Measurements from ENCODE around the gene VWF.

Gene VWF

DNA sequence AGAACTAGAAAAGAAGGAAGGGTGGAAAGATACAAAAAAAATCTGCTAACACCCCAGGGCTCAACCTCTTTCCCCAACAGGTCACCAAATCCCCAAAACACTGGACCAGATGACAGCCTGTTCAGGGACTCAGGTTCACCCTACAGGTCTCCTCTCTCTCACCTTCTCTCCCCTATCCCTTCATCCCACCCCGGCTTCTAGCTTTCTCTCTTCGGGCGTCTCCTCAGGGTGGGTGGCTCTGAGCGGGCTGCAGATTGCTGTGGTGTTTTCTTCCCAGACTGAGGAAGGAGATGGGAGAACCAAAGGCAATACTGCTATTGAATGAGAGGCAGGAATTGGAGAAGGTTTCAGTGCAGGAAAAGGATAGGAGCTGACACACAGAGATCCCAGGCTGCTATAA is 218.7 kb downstream of the VWF start:
- DNase-seq, result no peak

DNA sequence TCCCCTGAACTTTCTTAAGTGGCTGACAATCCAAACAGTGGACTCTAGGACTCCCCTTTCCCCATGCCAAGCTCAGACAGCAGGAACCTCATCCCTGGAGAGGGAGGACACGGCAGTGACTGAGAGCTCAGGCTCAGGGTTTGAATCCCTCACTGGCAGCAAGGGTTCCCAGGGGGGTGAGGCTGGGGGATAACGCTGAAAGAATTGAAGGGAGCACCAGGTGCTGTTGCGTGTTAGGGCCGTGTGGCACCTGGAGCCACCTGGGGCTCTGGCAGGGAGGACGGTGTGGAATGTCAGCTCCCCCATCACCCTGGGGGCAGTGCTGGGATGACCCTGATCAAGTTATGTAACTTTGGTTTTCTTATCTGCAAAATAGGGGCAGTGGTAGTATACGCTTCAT is 219.5 kb downstream of the VWF start:
- no peak for DNase-seq

GRCh38 chr12:5904441-5904840 is 220.0 kb downstream of the VWF start:
- no peak for DNase-seq

- DNase-seq, result no peak
Measured at GRCh38 chr12:5902736-5903135, 221.7 kb downstream of the VWF start.

GRCh38 chr12:5901416-5901815 is 223.1 kb downstream of the VWF start:
- DNase-seq, result no peak

GRCh38 chr12:5900533-5901205 is 223.8 kb downstream of the VWF start:
- DNase-seq, result no peak

DNA sequence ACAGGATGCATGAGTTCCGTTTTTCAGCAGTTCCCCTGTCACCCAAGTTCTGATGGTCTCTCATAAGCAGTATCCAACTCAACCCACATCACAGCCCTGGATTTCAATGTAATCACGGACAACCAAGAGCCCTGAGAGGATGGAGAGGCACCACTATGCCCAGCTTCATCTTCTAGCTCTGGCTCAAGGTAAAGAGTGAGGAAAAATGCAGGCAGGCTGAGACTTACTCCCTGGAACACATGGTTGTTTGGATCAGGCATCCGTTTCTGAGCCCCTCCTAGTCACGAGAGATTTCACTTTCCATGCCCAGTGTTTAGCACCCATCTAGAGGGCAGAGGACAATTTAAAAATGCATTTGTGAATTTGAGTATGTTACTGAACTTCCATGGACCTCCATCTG is 224.4 kb downstream of the VWF start:
- no peak for DNase-seq

GRCh38 chr12:5899675-5900074 is 224.8 kb downstream of the VWF start:
- no peak for DNase-seq

GRCh38 chr12:5898874-5899273 is 225.6 kb downstream of the VWF start:
- DNase-seq, result no peak
